Neutrophil (primary cell): ENCODE data around the gene UBE3C.

ENCODE experiments used
- H3K27ac ChIP-seq: fragments of 200-600 bp; sonication (generic); 2 replicates; pipeline ENCODE4 v1.5.1; 2016; ENCODE audit warnings: mild to moderate bottlenecking, moderate library complexity
- H3K27me3 ChIP-seq: fragments of 200-600 bp; sonication (generic); 2 replicates; pipeline ENCODE4 v1.6.0; 2016; ENCODE audit warnings: mild to moderate bottlenecking
- H3K36me3 ChIP-seq: fragments of 200-600 bp; sonication (generic); 2 replicates; pipeline ENCODE4 v1.5.1; 2017
- H3K4me1 ChIP-seq, 2 experiments: fragments of 200-600 bp in 1 of 2; sonication (generic) in 1 of 2; 1 replicate in 1 of 2; 2 replicates in 1 of 2; pipeline versions ENCODE4 v1.5.1 to v1.6.1; 2013 to 2016; ENCODE audit warnings: low read depth in 1 of 2, low read length in 1 of 2, mild to moderate bottlenecking in 1 of 2, moderate library complexity in 1 of 2; ENCODE audit not compliant: control insufficient read depth in 1 of 2, insufficient read depth in 1 of 2
- H3K4me3 ChIP-seq, 2 experiments: fragments of 200-600 bp in 1 of 2; sonication (generic) in 1 of 2; 1 replicate in 1 of 2; 2 replicates in 1 of 2; pipeline ENCODE4 v1.5.1; 2013 to 2016; ENCODE audit warnings: low read depth in 1 of 2, low read length in 1 of 2, mild to moderate bottlenecking in 1 of 2, moderate library complexity in 1 of 2
- H3K9me3 ChIP-seq: fragments of 200-600 bp; sonication (generic); 2 replicates; pipeline ENCODE4 v1.5.1; 2016
- CTCF ChIP-seq: fragments of 200-600 bp; sonication (generic); IDR thresholded peaks from 2 replicates; pipeline ENCODE4 v1.5.1; 2016; ENCODE audit warnings: antibody characterized with exemption

UBE3C gene

GRCh38 chr7:157140511-157140905, 1.8 kb downstream of the UBE3C start:
- H3K9me3 ChIP-seq: no peaks in the 10 kb centered on the region
- no peak for TF ChIP-seq CTCF
- no peaks in the 10 kb centered on the region for H3K36me3 ChIP-seq
- H3K4me3 ChIP-seq: no peak overlapping the region
- H3K27me3 ChIP-seq: no peaks in the 10 kb centered on the region
- H3K4me1 ChIP-seq: peaks cover 38 to 41% of the 10 kb centered on the region in 2 experiments
- H3K27ac ChIP-seq: peak overlapping the region; percentile 87

GRCh38 chr7:157141525-157142060, 2.9 kb downstream of the UBE3C start:
- no peak for TF ChIP-seq CTCF
- Histone ChIP-seq H3K9me3 (no peaks in the 10 kb centered on the region), H3K4me1 (peaks cover 32 to 35% of the 10 kb centered on the region in 2 experiments), H3K27me3 (no peaks in the 10 kb centered on the region), H3K27ac (no peak overlapping the region), H3K36me3 (no peaks in the 10 kb centered on the region), H3K4me3 (no peak overlapping the region)

- no peak for TF ChIP-seq CTCF
- Histone ChIP-seq H3K27ac (no peak overlapping the region), H3K9me3 (no peaks in the 10 kb centered on the region), H3K4me1 (peaks cover 20 to 22% of the 10 kb centered on the region in 2 experiments), H3K36me3 (no peaks in the 10 kb centered on the region), H3K27me3 (no peaks in the 10 kb centered on the region), H3K4me3 (no peak overlapping the region)
Observed at GRCh38 chr7:157143788-157144187, 5.1 kb downstream of the UBE3C start.

GRCh38 chr7:157149317-157149716, 10.6 kb downstream of the UBE3C start:
- no peak overlapping the region for H3K27ac ChIP-seq
- no peaks in the 10 kb centered on the region for H3K27me3 ChIP-seq
- H3K4me3 ChIP-seq: no peak overlapping the region
- no peak for TF ChIP-seq CTCF
- H3K9me3 ChIP-seq: no peaks in the 10 kb centered on the region
- no peaks in the 10 kb centered on the region for H3K4me1 ChIP-seq
- no peaks in the 10 kb centered on the region for H3K36me3 ChIP-seq

GRCh38 chr7:157150882-157151281, 12.2 kb downstream of the UBE3C start:
- no peak overlapping the region for H3K4me3 ChIP-seq
- H3K27ac ChIP-seq: no peak overlapping the region
- no peaks in the 10 kb centered on the region for H3K9me3 ChIP-seq
- H3K27me3 ChIP-seq: no peaks in the 10 kb centered on the region
- no peaks in the 10 kb centered on the region for H3K4me1 ChIP-seq
- no peaks in the 10 kb centered on the region for H3K36me3 ChIP-seq
- TF ChIP-seq CTCF: no peak
